GM23248 (cell line): ENCODE data around the gene CSNK2B.

ENCODE experiments used
- EZH2 ChIP-seq: fragments of 200-600 bp; sonication (generic); IDR thresholded peaks from 2 replicates; pipeline ENCODE4 v1.6.1; 2018; ENCODE audit warnings: antibody characterized with exemption, mild to moderate bottlenecking; ENCODE audit not compliant: insufficient read depth, poor library complexity, severe bottlenecking
- EZH2phosphoT487 ChIP-seq: fragments of 200-600 bp; sonication (generic); IDR thresholded peaks from 2 replicates; pipeline ENCODE4 v1.6.1; 2018; ENCODE audit warnings: antibody characterized with exemption, moderate library complexity, mild to moderate bottlenecking, low read depth; ENCODE audit not compliant: insufficient read depth

- TF ChIP-seq EZH2: no peak
- TF ChIP-seq EZH2phosphoT487: no peak
These were observed 6.8 kb upstream of the CSNK2B start for GRCh38 chr6:31658983-31659648.
